ENCODE measurements around the gene PLB1. TPM values are rescaled to one million over a fixed set of nuclear protein-coding genes. Genes with fewer than 3 reads are reported as not detected.
"Not testable (repeated sequence)": the region's sequence is repeated elsewhere in the genome, so short reads cannot be mapped to it uniquely, and the experiment has no call there.

PLB1 gene
- polyA plus RNA-seq, 4 donors = 0.70 to 3.9 (median 1.5) TPM

DNA sequence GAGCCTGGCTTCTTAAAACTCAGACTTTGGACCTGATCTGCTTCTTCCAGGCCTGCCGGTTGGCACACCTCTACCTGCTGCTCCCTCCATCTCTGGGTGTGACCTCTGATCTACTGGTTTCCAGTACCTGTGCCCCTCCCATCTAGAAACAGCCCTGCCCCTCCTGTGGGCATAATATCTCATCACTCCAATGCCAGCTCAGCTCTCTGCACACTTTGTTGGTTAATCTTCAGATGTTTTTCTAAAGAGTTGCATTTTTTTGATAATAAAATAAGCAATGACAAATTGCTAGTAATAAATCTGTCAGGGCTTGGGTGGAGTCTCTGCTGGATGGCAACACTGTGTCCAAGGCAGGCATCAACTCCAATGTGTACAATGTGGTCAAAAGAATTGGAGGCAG lies 166.2 kb downstream of the PLB1 start:
- DNase-seq (ENCODE audit: low read depth in 4 of 4, low spot score in 3 of 4) = no peak

DNA sequence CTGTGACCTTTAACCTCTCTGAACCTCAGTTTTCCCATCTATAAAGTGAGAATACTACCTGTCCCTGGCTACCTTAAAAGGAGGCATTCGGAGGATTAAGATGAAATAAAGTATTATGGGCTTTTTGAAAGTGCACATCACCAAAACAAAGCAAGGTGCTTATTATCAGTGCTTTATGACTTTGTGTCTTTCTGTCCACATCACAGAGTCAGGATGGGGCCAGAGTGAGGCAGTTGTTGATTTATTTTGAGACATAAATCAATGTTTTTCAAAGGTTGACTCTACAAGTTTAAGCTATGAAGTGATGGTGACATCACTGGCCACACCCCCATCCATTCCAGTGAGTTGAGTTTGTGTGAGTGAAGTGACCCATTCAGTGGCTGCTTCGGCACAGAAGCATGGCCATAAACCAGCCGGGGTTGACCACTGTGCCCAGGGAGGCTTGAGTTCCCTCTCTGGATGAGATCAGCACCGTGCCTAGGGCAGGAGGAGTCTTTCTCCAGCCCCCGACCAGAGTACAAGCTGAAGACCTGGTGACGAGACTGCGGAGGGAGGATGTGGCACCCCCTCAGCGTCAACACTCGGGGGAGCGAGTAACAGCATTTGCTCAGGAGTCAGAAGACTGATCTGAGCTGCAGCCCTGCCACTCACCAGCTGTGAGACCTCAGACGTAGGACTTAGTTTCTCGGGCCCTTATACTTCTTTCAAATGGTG lies 166.8 kb downstream of the PLB1 start:
- DNase-seq (ENCODE audit: low read depth in 4 of 4, low spot score in 3 of 4) = no peak

DNA sequence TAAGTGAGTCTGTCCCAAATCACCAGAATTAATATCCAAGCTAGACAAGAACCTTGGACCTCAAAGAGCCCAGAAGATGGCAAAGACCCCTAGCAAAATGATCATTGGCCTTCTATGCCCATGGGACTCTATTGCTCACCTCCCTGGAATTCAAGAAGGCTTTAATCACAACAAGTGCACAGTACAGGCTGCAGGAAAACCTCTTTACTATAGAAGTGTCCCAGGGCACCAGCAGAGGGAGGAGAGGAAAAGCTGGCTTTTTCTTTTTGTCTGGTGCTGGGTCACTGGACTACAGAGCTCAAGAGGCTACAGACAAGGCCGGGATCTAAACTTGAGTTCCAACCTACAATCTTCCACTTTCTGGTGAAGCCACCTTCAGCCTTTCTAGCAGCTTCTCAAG lies 167.5 kb downstream of the PLB1 start:
- no peak for DNase-seq (ENCODE audit: low read depth in 4 of 4, low spot score in 3 of 4)

DNA sequence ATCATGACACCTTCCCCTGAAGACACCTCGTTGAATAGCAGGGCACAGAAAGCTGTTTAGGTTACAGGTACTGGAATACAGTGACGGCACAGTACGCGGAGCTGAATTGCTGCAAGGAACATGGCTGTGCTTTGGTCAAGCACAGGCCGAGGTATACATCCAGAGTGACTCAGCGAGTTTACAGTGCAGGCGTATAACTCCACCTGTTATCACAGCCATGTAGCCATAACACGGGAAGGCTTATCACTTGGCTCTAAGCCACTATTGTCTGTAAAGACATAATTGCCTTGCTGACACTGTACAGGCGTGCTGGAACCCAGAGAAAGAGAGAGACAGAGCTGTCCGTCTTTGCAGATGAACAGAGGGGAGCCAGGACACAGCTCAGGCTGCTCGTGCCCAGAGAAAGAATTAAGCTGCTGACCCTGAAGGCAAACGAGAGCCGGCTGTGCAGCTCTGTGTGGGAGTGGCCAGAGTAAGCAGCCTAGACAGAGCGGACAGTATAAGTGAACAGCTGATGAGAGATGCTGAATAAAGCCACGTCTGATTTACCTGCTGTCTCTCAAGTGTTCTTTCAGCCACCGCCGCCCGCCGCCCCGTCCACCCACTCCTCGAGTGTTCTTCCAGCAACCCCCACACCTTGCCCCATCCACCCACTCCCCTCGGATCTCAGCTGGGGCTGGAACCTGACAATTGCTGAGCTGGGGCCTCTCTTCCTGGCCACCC lies 168.4 kb downstream of the PLB1 start:
- peak in 2 of 4 donors; percentile 61 to 69 for DNase-seq (ENCODE audit: low read depth in 4 of 4, low spot score in 3 of 4)

DNA sequence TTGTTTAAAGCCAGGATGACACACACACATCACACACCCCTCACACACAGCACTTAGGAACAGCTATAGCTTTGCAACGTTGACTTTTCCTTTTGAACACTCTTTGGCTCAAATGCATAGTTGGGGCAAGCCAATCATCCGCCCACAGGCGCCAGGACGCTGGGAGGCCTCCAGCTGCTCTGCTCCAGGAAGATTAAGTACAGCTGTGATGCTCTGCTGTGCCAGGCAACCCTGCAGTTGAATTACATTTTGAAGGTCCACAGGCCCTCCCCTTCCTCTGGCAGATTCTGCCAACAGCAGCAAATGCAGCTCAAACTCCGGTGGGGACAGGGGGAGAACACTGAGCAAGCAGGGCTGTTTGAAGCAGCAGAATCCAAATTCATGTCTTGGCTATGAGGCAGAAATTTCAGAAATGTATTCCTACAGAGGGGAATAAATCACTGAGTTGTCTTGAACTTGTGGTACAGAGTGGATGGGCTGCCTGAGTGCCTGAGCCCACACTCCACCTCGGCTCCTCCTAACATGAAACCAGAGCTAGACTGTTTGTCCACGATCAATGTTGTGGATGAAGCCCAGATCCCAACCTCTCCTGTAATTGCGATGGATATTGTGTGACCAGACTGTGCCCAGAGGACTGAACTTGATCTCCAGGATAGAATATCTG lies 169.3 kb downstream of the PLB1 start:
- DNase-seq (ENCODE audit: low read depth in 4 of 4, low spot score in 3 of 4) = no peak

DNA sequence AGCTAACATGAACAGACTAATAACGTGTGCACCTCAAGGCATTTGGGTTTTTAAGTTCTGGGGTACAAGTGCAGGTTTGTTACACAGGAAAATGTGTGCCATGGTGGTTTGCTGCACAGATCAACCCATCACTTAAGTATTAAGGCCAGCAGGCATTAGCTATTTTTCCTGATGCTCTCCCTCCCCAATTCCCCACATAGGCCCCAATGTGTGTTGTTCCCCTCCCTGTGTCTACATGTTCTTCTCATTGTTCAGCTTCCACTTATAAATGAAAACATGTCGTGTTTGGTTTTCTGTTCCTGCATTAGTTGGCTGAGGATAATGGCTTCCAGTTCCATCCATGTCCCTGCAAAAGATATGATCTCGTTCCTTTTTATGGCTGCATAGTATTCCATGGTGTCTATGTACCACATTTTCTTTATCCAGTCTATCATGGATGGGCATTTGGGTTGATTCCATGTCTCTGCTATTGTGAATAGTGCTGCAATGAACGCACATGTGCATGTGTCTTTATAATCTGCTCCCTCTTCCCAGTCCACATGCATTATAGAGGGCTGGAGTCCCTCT lies 170.0 kb downstream of the PLB1 start:
- DNase-seq (ENCODE audit: low read depth in 4 of 4, low spot score in 3 of 4) = not testable (repeated sequence)

DNA sequence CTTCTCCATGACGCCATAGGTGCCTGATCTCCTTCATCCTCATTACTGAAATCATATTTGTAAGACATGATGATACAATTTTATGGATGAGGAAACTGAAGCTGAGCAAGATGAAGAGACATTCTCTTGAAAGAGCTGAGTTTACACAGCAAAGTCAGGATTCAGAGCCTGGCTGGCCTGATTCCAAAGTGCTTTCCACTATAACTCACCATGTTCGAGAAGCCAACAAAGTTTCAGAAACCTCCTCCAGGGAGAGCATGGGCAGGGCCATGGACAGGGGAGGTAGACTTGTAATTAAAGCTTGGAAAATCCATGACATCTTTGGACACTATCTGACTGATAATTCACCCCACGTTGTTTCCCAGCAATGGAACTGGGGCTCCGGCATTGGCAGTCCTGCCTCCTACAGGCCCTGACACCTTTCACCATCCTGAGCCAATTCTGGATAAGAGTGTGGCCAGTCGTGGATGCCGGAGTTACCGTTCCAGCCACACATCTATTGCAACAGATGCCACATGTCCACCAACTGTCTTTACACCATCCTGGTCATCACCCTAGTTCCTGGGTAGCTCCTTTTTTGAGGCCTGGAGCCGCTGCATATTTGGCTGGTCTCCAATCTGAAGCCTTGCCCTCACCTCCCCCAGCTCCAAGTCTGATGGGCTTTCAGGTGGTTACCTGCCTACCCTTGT lies 170.8 kb downstream of the PLB1 start:
- DNase-seq (ENCODE audit: low read depth in 4 of 4, low spot score in 3 of 4) = no peak

DNA sequence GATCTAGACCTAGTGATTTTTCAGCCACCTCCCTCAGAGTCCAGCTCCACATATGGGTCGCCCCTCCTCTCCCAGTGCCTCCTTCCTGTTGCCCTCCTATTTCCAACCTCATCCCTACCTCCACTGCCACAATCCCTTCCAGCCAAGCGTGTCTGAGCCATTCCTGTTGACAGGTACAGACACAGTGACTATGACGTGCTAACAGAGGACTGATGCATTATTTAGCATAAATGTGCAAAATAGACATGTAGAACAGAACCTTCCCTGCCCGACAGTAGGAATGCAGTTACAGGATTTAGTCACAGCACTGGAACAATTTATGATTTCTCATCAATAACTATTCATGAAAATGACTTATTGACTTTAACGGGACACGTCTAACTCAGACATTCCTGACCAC lies 171.4 kb downstream of the PLB1 start:
- no peak for DNase-seq (ENCODE audit: low read depth in 4 of 4, low spot score in 3 of 4)

DNA sequence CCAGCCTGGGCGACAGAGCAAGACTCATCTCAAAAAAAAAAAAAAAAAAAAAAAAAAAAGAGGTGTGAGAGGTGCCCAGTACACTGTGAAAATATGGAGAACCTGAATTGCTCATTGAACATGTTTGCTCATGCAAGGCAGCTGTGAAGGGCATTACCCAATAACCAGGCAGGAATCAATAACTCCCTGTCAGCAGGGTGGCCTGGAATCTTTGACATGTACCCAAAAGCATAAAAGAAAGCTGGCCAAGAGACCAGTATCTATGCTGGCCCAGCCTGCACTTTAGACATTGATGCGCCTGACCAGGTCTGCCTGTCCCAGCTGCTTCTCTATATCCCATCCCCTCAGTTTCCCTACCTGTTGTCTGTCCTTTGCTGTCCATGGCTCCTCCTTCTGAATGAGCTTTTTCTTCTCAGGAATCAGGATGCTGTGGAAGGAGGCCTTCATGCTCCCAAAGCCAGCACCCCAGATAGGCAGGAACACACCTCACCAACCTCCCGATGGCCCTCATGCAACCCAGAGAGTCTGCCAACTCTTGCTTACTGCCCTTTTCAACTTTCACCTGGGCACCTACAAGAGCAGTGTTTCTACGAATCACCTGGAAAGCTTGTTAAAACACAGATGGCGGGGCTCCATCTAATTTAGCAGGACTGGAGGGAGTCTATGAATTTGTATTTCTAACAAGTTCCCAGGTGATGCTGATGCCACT lies 172.4 kb downstream of the PLB1 start:
- no peak for DNase-seq (ENCODE audit: low read depth in 4 of 4, low spot score in 3 of 4)

DNA sequence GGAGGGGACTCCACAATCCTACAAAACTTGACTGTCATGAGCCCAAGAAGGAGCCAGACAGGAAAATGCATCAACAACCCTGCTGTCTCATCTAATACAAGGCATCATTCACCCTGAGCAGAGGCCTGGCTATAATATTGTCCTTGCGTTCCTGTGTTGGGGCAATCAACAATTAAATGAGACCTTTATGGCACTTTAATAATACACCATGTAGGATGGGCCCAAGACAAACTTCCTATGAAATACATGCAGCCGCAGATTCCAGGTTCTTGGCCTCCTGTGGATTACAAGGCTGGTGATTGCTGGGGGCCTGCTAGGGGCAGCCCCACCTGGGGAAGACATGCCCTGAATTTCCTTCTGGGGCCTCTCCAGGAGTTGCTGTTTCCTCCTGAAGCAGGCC lies 173.0 kb downstream of the PLB1 start:
- DNase-seq (ENCODE audit: low read depth in 4 of 4, low spot score in 3 of 4) = no peak

DNA sequence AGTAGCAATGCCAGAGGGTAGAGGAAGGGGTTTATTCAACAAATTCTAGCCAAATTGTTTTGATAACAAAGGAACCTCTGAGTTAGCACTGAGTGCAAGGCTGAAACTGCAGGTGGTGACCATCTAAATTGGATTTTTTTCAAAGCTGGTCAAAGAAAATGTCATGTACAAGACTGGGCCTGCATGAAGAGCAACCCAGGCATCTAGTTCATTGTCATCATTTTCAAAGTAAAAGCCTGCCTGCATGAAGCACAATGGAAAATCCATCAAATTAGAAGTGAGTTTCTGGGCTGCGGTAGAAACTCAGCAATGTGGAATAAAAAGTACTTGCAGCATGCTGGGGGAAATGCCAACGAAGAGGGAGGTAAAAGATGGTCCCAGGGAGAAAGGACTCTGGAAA lies 175.0 kb downstream of the PLB1 start:
- no peak for DNase-seq (ENCODE audit: low read depth in 4 of 4, low spot score in 3 of 4)

DNA sequence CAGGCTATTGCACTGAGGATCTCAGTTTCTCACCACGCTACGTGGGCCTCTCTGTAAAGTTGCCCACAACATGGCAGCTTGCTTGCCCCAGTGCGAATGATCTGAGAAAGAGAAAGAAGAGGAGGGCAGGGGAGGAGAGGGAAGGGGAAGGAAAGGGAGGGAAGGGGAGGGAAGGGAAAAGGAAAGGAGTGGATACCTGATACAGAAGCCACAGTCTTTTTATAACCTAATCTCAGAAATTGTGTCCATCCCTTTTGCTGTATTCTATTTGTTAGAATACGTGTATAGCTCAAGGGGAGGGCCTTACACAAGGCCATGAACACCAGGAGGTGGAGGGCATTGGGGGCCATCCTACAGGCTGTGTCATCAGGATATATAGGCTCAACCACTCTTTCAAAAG lies 177.5 kb downstream of the PLB1 start:
- DNase-seq (ENCODE audit: low read depth in 4 of 4, low spot score in 3 of 4) = no peak

DNA sequence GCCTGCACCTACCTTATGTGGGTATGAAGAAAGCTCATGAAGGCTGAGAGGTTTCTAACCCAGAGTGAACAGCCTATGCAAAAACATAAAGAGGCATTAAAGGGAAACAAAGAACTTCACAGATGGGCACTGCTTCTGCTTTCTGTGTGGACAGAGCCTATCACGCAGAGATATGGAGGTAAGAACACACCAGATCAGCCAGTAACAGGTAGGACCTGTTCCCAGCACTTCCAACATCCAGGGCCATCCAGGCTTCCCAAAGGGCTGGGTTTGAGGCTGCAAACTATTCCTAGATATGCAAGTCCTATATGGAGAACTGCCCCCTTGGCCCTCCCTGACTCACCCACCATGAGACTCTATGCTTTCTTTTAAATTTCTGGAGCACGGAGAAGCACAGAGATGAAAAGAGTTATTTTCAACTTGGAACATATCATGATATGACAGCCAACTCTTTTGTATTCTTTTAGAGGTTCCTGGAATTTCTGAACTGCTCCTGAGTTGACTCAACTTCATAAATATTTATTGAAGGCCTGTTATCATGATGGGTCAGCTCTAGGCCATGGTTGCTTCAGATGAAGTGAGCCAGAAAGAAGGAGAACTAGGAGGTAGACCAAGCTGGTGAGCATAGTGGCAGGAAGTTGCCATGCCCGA lies 178.3 kb downstream of the PLB1 start:
- DNase-seq (ENCODE audit: low read depth in 4 of 4, low spot score in 3 of 4) = no peak

DNA sequence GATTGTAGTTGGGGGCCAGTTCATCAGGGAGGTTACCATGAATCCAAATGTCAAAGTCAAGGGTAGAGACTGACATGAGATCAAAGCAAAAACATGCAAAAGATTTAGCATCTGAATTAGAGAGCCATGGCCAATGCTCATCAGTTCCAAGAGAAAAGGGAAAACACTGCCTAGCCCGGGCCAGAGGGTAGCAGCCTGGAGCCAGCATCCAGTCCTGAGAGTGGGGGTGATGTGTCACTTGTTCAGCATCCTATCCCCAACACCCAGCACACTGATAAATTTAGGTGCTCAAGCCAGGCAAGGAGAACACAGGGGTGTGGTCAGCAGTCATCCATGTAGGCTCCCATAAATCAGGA lies 178.8 kb downstream of the PLB1 start:
- DNase-seq (ENCODE audit: low read depth in 4 of 4, low spot score in 3 of 4) = no peak

DNA sequence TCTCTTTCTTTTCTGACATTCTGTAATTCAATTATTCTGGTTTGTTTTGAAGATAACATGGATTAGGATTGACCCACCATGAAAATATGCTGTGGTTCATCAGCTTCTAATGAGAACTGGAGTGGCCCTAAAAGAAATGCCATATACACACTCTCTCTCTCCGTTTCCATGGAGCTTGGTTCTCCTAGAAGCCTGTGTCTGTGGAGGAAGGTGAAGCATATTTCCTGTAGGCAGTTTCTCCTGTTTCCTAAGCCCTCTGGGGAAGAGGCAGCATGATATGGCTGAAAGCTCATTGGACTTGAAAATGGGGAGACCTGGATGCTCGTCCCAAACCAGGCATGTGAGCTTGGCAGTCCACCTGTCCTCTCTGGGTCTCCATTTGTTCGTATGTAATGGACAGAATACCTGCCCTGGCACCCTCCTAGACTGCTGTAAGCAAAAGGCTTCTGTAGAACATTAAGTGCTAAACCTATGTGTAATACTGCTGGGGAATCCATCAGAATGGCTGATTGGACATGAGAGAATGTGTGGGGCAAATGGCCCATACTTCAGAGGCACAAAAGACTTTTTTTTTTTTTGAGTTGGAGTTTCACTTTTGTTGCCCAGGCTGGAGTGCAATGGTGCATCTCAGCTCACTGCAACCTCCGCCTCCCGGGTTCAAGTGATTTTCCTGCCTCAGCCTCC lies 180.4 kb downstream of the PLB1 start:
- DNase-seq (ENCODE audit: low read depth in 4 of 4, low spot score in 3 of 4) = no peak

DNA sequence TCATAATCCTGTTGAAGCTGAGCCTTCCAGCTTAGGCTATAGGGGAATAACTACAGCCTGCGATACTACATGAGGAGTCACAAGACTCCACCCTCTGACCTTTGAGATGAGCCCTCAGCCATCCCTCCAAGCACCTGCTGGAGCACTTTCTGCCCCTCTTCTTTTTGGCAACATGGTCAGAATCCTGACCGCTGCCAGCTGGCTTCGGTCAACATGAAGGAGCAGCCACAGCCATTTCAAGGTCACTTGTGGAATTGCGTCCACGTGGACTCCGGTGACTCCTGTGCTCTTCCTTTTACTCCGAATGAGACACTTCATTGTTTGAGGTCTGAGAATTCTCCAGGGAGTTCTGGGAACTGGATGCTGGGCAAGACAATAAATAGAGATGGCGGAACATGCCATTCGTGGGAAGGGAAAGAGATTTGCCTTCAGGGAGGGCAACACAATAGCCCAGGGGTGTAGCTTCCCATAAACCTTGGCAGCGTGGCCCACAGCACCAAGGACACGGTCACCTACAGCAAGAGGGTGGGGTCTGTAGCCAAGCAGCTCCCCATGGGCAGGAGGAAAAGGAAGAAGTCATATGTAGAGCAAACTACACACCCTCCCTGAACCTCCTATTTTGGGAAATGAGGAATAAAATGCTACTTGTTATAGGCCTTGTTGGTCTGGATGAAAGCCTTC lies 182.5 kb downstream of the PLB1 start:
- no peak for DNase-seq (ENCODE audit: low read depth in 4 of 4, low spot score in 3 of 4)

DNA sequence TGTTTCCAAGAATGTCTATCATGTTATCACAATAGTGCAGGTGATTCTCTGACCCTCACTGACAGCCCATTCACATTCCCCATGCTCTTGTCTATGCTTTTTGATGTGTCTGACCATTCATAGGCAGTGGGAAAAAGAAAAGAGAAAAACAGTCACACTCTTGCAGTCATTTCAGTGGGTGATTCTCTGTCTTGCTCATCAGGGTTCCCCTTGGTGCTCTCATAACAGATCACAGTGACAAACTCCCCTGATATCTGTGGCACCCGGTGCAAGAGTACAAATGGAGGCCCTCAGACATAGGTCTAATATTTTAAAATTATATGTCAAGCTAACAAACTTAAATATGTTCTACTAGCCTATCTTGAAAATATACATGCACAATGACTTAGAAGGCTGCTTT lies 183.1 kb downstream of the PLB1 start:
- DNase-seq (ENCODE audit: low read depth in 4 of 4, low spot score in 3 of 4) = no peak

DNA sequence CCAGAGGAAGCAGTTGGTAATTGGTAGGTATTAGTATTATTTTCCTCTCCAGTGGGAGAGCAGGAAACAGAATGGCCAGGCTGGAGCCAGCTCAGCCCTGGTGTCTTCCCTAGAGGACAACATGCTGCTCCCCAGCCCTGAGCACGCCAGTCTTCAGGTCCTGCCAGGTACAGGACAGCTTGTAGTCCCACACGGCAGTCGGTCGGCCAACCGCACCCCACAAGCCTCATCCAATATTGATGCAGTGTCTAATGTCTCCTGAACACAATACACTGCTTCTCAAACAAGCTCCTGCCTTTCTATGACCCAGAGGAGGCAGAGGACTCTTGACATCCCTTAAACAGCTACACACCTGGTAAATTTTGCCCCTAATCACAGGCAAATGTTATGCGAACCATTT lies 184.8 kb downstream of the PLB1 start:
- DNase-seq (ENCODE audit: low read depth in 4 of 4, low spot score in 3 of 4) = no peak

DNA sequence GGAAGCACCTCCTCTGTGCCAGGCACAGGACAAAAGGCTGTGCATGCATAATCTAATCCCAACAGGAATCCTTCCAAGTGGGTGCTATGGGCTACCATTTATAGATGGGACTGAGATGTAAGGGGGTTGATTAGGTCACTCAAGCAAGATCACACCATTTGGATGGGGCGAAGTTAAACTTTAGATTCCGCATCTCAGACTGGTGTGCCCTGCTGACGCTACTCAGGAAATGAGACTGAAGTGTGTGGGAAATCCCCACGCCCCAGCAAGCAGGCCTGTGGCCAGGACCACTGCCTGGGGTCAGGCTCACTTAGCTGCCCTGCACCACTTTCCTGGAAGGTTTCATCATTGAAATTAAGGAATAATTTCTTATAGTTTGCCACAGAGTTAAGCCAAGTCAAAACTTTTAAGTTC lies 185.3 kb downstream of the PLB1 start:
- DNase-seq (ENCODE audit: low read depth in 4 of 4, low spot score in 3 of 4) = no peak

Measured in left renal pelvis (tissue), 4 donors.